T-helper 1 cell treated with Interleukin-12 subunit alpha and Interleukin-12 subunit beta and Interleukin-4 antibody, amounts not matched to agents 30 ng/mL and 1 ng/mL, for 36 hours (primary cell): ENCODE data around the gene LAMB2. TPM values are rescaled to one million over a fixed set of nuclear protein-coding genes. Genes with fewer than 3 reads are reported as not detected.

Experiments
- intact Hi-C: fragments of 100-400 bp; cut with micrococcal nuclease; formaldehyde crosslinking; loops from one replicate; pipeline ENCODE4 v1.15.1; 2024
- total RNA-seq: library from RNA; stranded (reverse); gene quantifications from 2 replicates; pipeline ENCODE4 v1.2.3, GENCODE V29; 2022

The LAMB2 gene
- total RNA-seq, 1 donor from 2014 or later, result not detected

DNA sequence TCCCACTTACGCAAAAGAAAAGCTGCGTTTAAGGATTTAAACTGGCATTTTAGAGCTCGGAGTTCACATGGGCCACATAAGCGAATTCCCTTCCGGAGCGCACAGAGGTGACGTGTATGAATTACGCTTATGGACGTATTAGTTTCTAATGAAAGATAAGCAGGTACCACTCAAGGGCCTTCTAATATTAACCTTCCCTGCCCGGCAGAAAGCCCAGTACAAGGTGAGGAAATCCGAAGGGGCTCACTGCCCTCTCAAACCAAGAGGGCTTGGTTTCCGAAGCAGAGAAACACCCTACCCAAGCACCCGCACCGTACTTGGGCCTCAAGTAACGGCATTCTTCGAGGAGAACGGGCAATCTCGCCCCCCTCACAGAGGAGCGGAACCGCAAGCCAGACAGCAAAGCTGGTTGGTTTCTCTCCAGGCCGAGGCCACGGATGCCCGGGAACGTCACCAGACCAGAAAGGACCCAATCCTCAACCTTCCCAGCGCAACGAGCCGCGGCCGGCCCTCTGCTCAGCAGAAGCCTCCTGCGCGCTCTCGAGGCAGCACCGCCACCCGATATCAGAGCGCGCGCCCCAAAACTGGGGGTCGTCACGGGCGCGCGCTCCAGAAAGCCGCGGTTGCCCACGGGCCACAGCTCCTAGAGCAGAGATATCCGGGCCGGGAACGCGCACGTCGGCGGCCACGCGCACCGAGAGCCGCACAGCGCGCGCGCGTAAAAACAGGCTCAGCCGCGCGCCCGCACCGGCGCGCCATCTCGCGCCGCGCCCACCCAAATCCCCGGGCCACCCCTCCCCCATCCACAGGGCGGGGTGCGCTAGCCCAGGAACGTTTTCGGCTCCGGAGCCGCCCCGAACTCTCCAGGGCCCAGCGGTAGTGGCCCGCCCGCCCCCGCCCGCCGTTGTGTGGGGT lies 39.7 kb downstream of the LAMB2 start:
- intact Hi-C loops, result loop anchor here (1.0 to 10.0 kb wide), 5 partner anchors 195 to 1578 kb away; partner anchors contain the start of genes APEH, ELP6, GMPPB and SLC25A20

DNA sequence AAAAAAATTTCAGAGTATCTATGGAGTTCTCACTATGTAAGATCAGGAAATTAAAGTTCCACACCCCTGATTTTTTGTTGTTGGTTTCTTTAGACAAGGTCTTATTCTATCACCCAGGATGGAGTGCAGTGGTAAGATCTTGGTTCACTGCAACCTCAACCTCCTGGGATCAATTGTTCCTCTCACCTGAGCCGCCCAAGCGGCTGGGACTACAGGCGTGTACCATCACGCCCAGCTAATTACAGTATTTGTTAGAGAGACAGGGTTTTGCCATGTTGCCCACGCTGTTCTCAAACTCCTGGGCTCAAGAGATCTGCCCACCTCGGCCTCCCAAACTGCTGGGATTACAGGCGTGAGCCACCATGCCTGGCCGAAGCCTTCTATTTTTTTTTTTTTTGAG lies 51.4 kb downstream of the LAMB2 start:
- intact Hi-C loops, result no loop called here

DNA sequence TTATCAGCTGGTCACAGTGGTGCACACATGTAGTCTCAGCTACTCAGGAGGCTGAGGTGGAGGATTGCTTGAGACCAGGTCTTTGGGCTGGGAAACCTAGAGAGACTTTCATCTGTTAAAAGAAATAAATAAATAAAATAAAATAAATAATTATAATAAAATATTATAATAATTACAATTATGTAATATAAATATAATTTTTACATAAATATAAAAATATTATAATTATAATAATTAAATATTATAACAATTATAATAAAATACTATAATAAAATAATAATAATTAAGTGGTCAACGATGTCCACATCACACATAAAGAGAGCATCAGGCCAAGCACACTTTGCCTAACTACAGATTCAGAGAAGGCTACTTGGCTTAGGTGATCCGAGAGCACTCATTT lies 53.6 kb downstream of the LAMB2 start:
- intact Hi-C loops, result no loop called here

DNA sequence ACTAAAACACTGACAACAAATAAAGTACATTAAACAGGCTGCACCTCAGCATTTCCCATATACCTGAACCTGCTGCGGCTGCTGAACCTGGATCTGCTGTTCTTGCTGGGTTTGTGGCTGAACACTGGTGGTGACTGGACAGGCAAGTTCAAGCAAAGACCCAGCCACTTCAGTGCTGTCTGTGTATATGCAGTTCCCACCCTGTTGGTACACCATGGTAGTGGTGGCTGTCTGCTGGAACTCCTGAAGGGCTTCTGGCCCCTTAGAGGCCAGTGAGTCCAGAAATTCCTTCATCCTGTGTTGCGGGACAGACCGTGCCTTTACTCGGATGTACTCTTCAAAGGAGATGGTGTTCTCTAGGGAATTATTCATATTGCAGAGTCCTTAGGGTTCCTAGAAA lies 56.2 kb downstream of the LAMB2 start:
- intact Hi-C loops, result no loop called here

DNA sequence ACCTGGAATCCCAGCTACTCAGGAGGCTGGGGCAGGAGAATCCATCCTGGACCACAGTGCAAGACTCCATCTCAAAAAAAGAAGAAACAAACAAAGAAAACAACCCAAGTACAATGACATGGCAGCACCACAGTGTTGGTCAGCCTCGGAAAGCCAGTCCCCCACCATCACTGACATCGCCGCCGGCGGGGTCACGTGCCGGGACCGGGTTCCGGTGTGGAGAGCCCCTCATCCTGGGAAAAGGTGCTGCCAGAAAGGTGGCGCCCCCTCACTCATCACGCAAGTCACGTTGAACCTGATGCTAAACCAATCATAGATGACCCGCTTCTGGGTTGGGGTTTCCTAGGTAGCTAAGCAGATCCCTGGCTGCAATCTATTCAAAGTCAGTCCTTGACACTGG lies 56.7 kb downstream of the LAMB2 start:
- intact Hi-C loops, result no loop called here

Other genes with a start within 250 kb of the LAMB2 start
- gene SLC25A20, start 234.2 kb downstream of the LAMB2 start, total RNA-seq, result 34.7 and 38.6 TPM in 2 replicates
- gene ARIH2, start 214.2 kb downstream of the LAMB2 start, total RNA-seq, result 128 and 137 TPM in 2 replicates
- gene P4HTM, start 142.8 kb downstream of the LAMB2 start, total RNA-seq, result 43.3 and 48.9 TPM in 2 replicates
- 148 and 151 TPM in 2 replicates for gene WDR6, start 125.7 kb downstream of the LAMB2 start, total RNA-seq
- 22.2 and 23.1 TPM in 2 replicates for gene DALRD3, start 114.5 kb downstream of the LAMB2 start, total RNA-seq
- gene NDUFAF3, start 110.9 kb downstream of the LAMB2 start, total RNA-seq, result 119 and 120 TPM in 2 replicates
- 157 and 161 TPM in 2 replicates for gene IMPDH2, start 103.7 kb downstream of the LAMB2 start, total RNA-seq
- gene QRICH1, start 39.0 kb downstream of the LAMB2 start, total RNA-seq, result 150 TPM in 2 replicates
- gene QARS1, start 28.3 kb downstream of the LAMB2 start, total RNA-seq, result 207 and 215 TPM in 2 replicates
- gene USP19, start 12.2 kb downstream of the LAMB2 start, total RNA-seq, result 71.7 and 75.0 TPM in 2 replicates
- gene CCDC71, start 33.3 kb upstream of the LAMB2 start, total RNA-seq, result 25.1 and 26.3 TPM in 2 replicates
- 2.0 and 2.6 TPM in 2 replicates for gene KLHDC8B, start 38.5 kb upstream of the LAMB2 start, total RNA-seq
- 14.7 and 16.7 TPM in 2 replicates for gene C3orf62, start 144.2 kb upstream of the LAMB2 start, total RNA-seq
- gene USP4, start 207.0 kb upstream of the LAMB2 start, total RNA-seq, result 95.2 and 97.2 TPM in 2 replicates
- gene GPX1, start 225.3 kb upstream of the LAMB2 start, total RNA-seq, result 120 TPM in 2 replicates